SU-DHL-6 (cell line): ENCODE results near the gene SORCS2.

Source experiments
- H2AFZ ChIP-seq: fragments of 200-600 bp; sonication (generic); 2 replicates; pipeline ENCODE4 v1.6.1; 2014; ENCODE audit warnings: low read depth, mild to moderate bottlenecking, moderate library complexity, mixed read lengths, antibody characterized with exemption, low read length; ENCODE audit not compliant: severe bottlenecking
- H3F3A ChIP-seq: fragments of 200-600 bp; shearing (Covaris generic); 2 replicates; pipeline ENCODE4 v1.6.0; 2016; ENCODE audit warnings: antibody characterized with exemption, mild to moderate bottlenecking; ENCODE audit not compliant: insufficient read depth
- H3K27ac ChIP-seq: fragments of 200-600 bp; sonication (generic); 2 replicates; pipeline ENCODE4 v1.5.1; 2016; ENCODE audit warnings: low read depth, mild to moderate bottlenecking, low read length, moderate library complexity, mixed read lengths
- H3K27me3 ChIP-seq: fragments of 200-600 bp; sonication (generic), shearing (Covaris generic); 2 replicates; pipeline ENCODE4 v1.6.0; 2014; ENCODE audit warnings: mild to moderate bottlenecking, low read length
- H3K36me3 ChIP-seq: fragments of 200-600 bp; sonication (generic); 2 replicates; pipeline ENCODE4 v1.6.1; 2014; ENCODE audit warnings: mild to moderate bottlenecking, low read length, mixed read lengths
- H3K4me2 ChIP-seq: fragments of 300-600, 200-600 bp; shearing (Covaris generic), sonication (generic); 2 replicates; pipeline ENCODE4 v1.6.0; 2014; ENCODE audit warnings: low read length, low read depth, mild to moderate bottlenecking; ENCODE audit not compliant: poor library complexity, severe bottlenecking
- H3K4me3 ChIP-seq: fragments of 200-600 bp; sonication (generic); 2 replicates; pipeline ENCODE4 v1.5.1; 2014; ENCODE audit warnings: antibody characterized with exemption, low read length, mild to moderate bottlenecking, mixed read lengths; ENCODE audit not compliant: insufficient read depth, poor library complexity, severe bottlenecking
- H3K79me2 ChIP-seq: fragments of 200-600 bp; sonication (generic); 2 replicates; pipeline ENCODE4 v1.6.1; 2014; ENCODE audit warnings: mild to moderate bottlenecking, low read length, moderate library complexity; ENCODE audit not compliant: insufficient read depth
- H3K9ac ChIP-seq: fragments of 200-600 bp; sonication (generic); 2 replicates; pipeline ENCODE4 v1.7.0; 2014; ENCODE audit warnings: mild to moderate bottlenecking, low read length
- H3K9me2 ChIP-seq: fragments of 200-600 bp; sonication (generic); replicated peaks from 2 replicates; pipeline ENCODE4 v1.6.1; 2014; ENCODE audit warnings: low read length; ENCODE audit not compliant: insufficient read depth
- H3K9me3 ChIP-seq: fragments of 200-600 bp; sonication (generic); 2 replicates; pipeline ENCODE4 v1.6.1; 2014; ENCODE audit warnings: low read length, mixed read lengths; ENCODE audit not compliant: insufficient read depth
- H4K20me1 ChIP-seq: fragments of 200-600 bp; sonication (generic); 2 replicates; pipeline ENCODE4 v1.6.1; 2014; ENCODE audit warnings: low read depth, mild to moderate bottlenecking, antibody characterized with exemption, low read length, moderate library complexity, mixed read lengths
- CTCF ChIP-seq: fragments of 200-600 bp; sonication (generic); IDR thresholded peaks from one replicate; pipeline ENCODE4 v1.5.1; 2017; ENCODE audit warnings: antibody characterized with exemption, mild to moderate bottlenecking, low read length, moderate library complexity; ENCODE audit not compliant: insufficient read depth, poor library complexity, severe bottlenecking
- EZH2phosphoT487 ChIP-seq: fragments of 200-600 bp; sonication (generic), shearing (Covaris generic); conservative IDR thresholded peaks from 2 replicates; pipeline ENCODE4 v1.6.1; 2018; ENCODE audit warnings: mild to moderate bottlenecking, antibody characterized with exemption, low read length, moderate library complexity, mixed read lengths

The SORCS2 gene

GRCh38 chr4:7628432-7628831 lies 436.1 kb downstream of the SORCS2 start:
- H3K27me3 ChIP-seq, result no peaks in the 10 kb centered on the region
- H3K9me3 ChIP-seq, result no peaks in the 10 kb centered on the region
- H3K4me2 ChIP-seq, result no peak overlapping the region
- no peaks in the 10 kb centered on the region for H3K9me2 ChIP-seq
- no peaks in the 10 kb centered on the region for H3K79me2 ChIP-seq
- no peak overlapping the region for H2AFZ ChIP-seq
- H3K9ac ChIP-seq, result no peak overlapping the region
- no peaks in the 10 kb centered on the region for H4K20me1 ChIP-seq
- H3K36me3 ChIP-seq, result no peaks in the 10 kb centered on the region
- H3K4me3 ChIP-seq, result no peak overlapping the region
- H3K27ac ChIP-seq, result no peak overlapping the region
- TF ChIP-seq CTCF, result no peak
- TF ChIP-seq EZH2phosphoT487, result no peak
- H3F3A ChIP-seq, result no peaks in the 10 kb centered on the region

GRCh38 chr4:7629501-7630254 lies 437.3 kb downstream of the SORCS2 start:
- Histone ChIP-seq H3F3A (no peaks in the 10 kb centered on the region), H4K20me1 (no peaks in the 10 kb centered on the region), H3K9me2 (no peaks in the 10 kb centered on the region), H3K36me3 (no peaks in the 10 kb centered on the region), H3K79me2 (no peaks in the 10 kb centered on the region), H3K27me3 (no peaks in the 10 kb centered on the region), H3K9ac (no peak overlapping the region), H3K27ac (no peak overlapping the region), H3K4me2 (no peak overlapping the region), H3K9me3 (no peaks in the 10 kb centered on the region), H3K4me3 (no peak overlapping the region), H2AFZ (no peak overlapping the region)
- no peak for TF ChIP-seq EZH2phosphoT487
- no peak for TF ChIP-seq CTCF

GRCh38 chr4:7630568-7631287 lies 438.4 kb downstream of the SORCS2 start:
- Histone ChIP-seq H3K36me3 (no peaks in the 10 kb centered on the region), H3K27ac (no peak overlapping the region), H3K27me3 (no peaks in the 10 kb centered on the region), H3K4me3 (no peak overlapping the region), H4K20me1 (no peaks in the 10 kb centered on the region), H3K4me2 (no peak overlapping the region), H3K79me2 (no peaks in the 10 kb centered on the region), H2AFZ (no peak overlapping the region), H3K9ac (no peak overlapping the region), H3K9me3 (no peaks in the 10 kb centered on the region), H3K9me2 (no peaks in the 10 kb centered on the region), H3F3A (no peaks in the 10 kb centered on the region)
- no peak for TF ChIP-seq CTCF
- no peak for TF ChIP-seq EZH2phosphoT487
